Prostate gland (tissue), 2 donors: ENCODE measurements around the gene CEPT1.

Experiments used
- CTCF ChIP-seq, 4 experiments: fragments of 200-600 bp in 2 of 4; fragments of 450-650 bp in 2 of 4; sonication (generic) in 2 of 4; IDR thresholded peaks; 1 replicate in 3 of 4; 2 replicates in 1 of 4; pipeline ENCODE4 v1.5.1; 2016 to 2019; ENCODE audit warnings: antibody characterized with exemption in 4 of 4, mild to moderate bottlenecking in 2 of 4, moderate library complexity in 2 of 4
- POLR2AphosphoS5 ChIP-seq: sonication (generic); formaldehyde crosslinking; IDR thresholded peaks from one replicate; pipeline ENCODE4 v1.6.1; 2017; ENCODE audit warnings: antibody characterized with exemption

GRCh38 chr1:111201275-111202090 is 61.5 kb downstream of the CEPT1 start:
- TF ChIP-seq CTCF (IDR thresholded peaks at IDR 0.05), result no peak
- TF ChIP-seq POLR2AphosphoS5, result no peak
